Retinal pigment epithelial cell (primary cell): Measurements from ENCODE around the gene GABARAPL2.

Experiments used
- DNase-seq: peaks from one replicate; pipeline ENCODE4 v3.0.0-alpha.2; 2010; ENCODE audit warnings: low read depth
- H3K4me3 ChIP-seq: 2 replicates; pipeline ENCODE4 v1.5.1; 2011; ENCODE audit warnings: mild to moderate bottlenecking, low read length, control low read depth, moderate library complexity
- CTCF ChIP-seq: conservative IDR thresholded peaks from 2 replicates; pipeline ENCODE4 v1.5.1; 2011; ENCODE audit warnings: low read depth, low read length, control low read depth, inconsistent platforms

The GABARAPL2 gene

GRCh38 chr16:75566040-75566757, at the start of gene GABARAPL2:
TSS of gene GABARAPL2 (plus strand) at chr16:75566379. CDS start at chr16:75566487, 108 bp downstream.
- H3K4me3 ChIP-seq, result peak within 1 kb of the TSS; percentile 94
- TF ChIP-seq CTCF, result no peak
- no peak for DNase-seq

GRCh38 chr16:75519175-75519574, 47.0 kb upstream of the GABARAPL2 start:
- no peak for DNase-seq
- no peak for TF ChIP-seq CTCF
- H3K4me3 ChIP-seq, result no peak overlapping the region

GRCh38 chr16:75526032-75526790, 40.0 kb upstream of the GABARAPL2 start:
- no peak overlapping the region for H3K4me3 ChIP-seq
- DNase-seq, result no peak
- TF ChIP-seq CTCF, result no peak

- no peak for DNase-seq
- no peak for TF ChIP-seq CTCF
- H3K4me3 ChIP-seq, result no peak overlapping the region
Measured at GRCh38 chr16:75527825-75528299, 38.3 kb upstream of the GABARAPL2 start.

GRCh38 chr16:75529056-75529905, 36.9 kb upstream of the GABARAPL2 start:
- H3K4me3 ChIP-seq, result no peak overlapping the region
- TF ChIP-seq CTCF, result no peak
- no peak for DNase-seq

- H3K4me3 ChIP-seq, result no peak overlapping the region
- no peak for DNase-seq
- TF ChIP-seq CTCF, result no peak
Measured at GRCh38 chr16:75529959-75530358, 36.2 kb upstream of the GABARAPL2 start.
